MCF 10A (cell line): ENCODE data around the gene MICALL2. TPM values are rescaled to one million over a fixed set of nuclear protein-coding genes. Genes with fewer than 3 reads are reported as not detected.

ENCODE experiments used
- BruUV-seq: library from RNA; stranded (reverse); fragments of 400-500 nt; replicated peaks from 2 replicates; lab custom pipeline; 2021; lab: Mats Ljungman, UMichigan
- CTCF ChIA-PET: fragments of 300-600 bp; sonication (Branson Sonifier 250); formaldehyde crosslinking; extraction: SDS; loops from one replicate; lab custom pipeline; 2021; ENCODE audit warnings: antibody characterized with exemption, inconsistent platforms; lab: Yijun Ruan, JAX
- POLR2A ChIA-PET: fragments of 300-600, 350-650 bp; sonication (Branson Sonifier 250); formaldehyde crosslinking; extraction: SDS; loops from one replicate; lab custom pipeline; 2020; ENCODE audit warnings: antibody characterized with exemption, inconsistent platforms; lab: Yijun Ruan, JAX
- DNase-seq: peaks from one replicate; pipeline ENCODE4 v3.0.0-alpha.2; 2018; ENCODE audit not compliant: unreplicated experiment
- H3K27ac Mint-ChIP-seq: one replicate; pipeline ENCODE4 v1.8.0; 2022; ENCODE audit warnings: mild to moderate bottlenecking, low read depth, mixed read lengths; ENCODE audit not compliant: unreplicated experiment
- H3K27me3 Mint-ChIP-seq: one replicate; pipeline ENCODE4 v1.8.0; 2022; ENCODE audit warnings: mixed read lengths; ENCODE audit not compliant: insufficient read depth, unreplicated experiment
- H3K36me3 Mint-ChIP-seq: one replicate; pipeline ENCODE4 v1.8.0; 2022; ENCODE audit warnings: mild to moderate bottlenecking, moderate library complexity, mixed read lengths; ENCODE audit not compliant: insufficient read depth, unreplicated experiment
- H3K4me1 Mint-ChIP-seq: one replicate; pipeline ENCODE4 v1.8.0; 2022; ENCODE audit warnings: mixed read lengths; ENCODE audit not compliant: insufficient read depth, unreplicated experiment
- H3K4me3 Mint-ChIP-seq: one replicate; pipeline ENCODE4 v1.8.0; 2022; ENCODE audit warnings: mild to moderate bottlenecking, moderate library complexity, mixed read lengths; ENCODE audit not compliant: unreplicated experiment
- H3K9me3 Mint-ChIP-seq: one replicate; pipeline ENCODE4 v1.8.0; 2022; ENCODE audit warnings: mixed read lengths; ENCODE audit not compliant: unreplicated experiment
- CTCF ChIP-seq: fragments of 200-600 bp; IDR thresholded peaks from one replicate; pipeline ENCODE4 v1.8.0; 2022; ENCODE audit warnings: antibody characterized with exemption, mild to moderate bottlenecking; ENCODE audit not compliant: unreplicated experiment
- intact Hi-C: fragments of 100-400 bp; cut with micrococcal nuclease; formaldehyde crosslinking; loops from 2 replicates; pipeline ENCODE4 v1.14.1; 2022
- total RNA-seq: library from RNA; stranded (reverse); gene quantifications from 2 replicates; pipeline ENCODE4 v1.2.3, GENCODE V29; 2022

The MICALL2 gene
- total RNA-seq, 1 experiment from 2014 or later: 15.8 TPM

DNA sequence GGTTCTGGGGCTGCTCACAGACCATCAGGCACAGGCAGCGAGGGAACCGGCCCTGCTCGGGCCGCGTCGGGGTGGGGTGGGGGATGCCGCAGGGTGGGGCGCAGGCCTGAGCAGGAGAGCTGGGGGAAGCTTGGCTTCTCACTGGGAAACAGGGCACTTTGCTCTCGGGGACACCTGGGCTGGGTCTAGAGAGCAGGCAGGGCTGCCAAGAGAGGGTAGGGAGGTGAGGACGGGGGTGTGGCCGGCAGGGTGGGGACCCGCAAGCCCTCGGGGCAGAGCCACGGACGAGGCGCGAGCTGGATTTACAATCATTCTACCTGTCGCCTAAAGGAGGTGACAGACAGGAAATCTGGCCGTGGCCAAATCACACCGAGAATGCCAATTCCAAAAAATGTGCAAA, 33.9 kb upstream of the MICALL2 start:
- no peak overlapping the region for H3K27ac Mint-ChIP-seq
- TF ChIP-seq CTCF: no peak
- H3K9me3 Mint-ChIP-seq: no peaks in the 10 kb centered on the region
- BruUV-seq: no TSS peak
- POLR2A ChIA-PET: interaction anchor here (0.6 kb wide), 1 partner anchor 52 kb away, joined by 3 read pairs; no protein-coding TSS in a partner anchor
- no peaks in the 10 kb centered on the region for H3K27me3 Mint-ChIP-seq
- intact Hi-C loops: no loop called here
- no peak for DNase-seq
- peaks cover 47% of the 10 kb centered on the region for H3K36me3 Mint-ChIP-seq
- no peaks in the 10 kb centered on the region for H3K4me1 Mint-ChIP-seq
- H3K4me3 Mint-ChIP-seq: no peak overlapping the region
- CTCF ChIA-PET: no interaction called here

GRCh38 chr7:1492640-1493039, 33.4 kb upstream of the MICALL2 start:
- Mint-ChIP-seq H3K9me3 (no peaks in the 10 kb centered on the region), H3K4me1 (no peaks in the 10 kb centered on the region), H3K36me3 (peaks cover 47% of the 10 kb centered on the region), H3K27me3 (no peaks in the 10 kb centered on the region), H3K27ac (no peak overlapping the region), H3K4me3 (no peak overlapping the region)
- no peak for TF ChIP-seq CTCF
- no TSS peak for BruUV-seq
- DNase-seq: no peak
- ChIA-PET CTCF (no interaction called here), POLR2A (interaction anchor here (0.6 kb wide), 1 partner anchor 51 kb away, joined by 3 read pairs; no protein-coding TSS in a partner anchor)
- intact Hi-C loops: no loop called here

- intact Hi-C loops: no loop called here
- peaks cover 45% of the 10 kb centered on the region for H3K36me3 Mint-ChIP-seq
- H3K9me3 Mint-ChIP-seq: no peaks in the 10 kb centered on the region
- DNase-seq: no peak
- TF ChIP-seq CTCF: no peak
- no TSS peak for BruUV-seq
- no peaks in the 10 kb centered on the region for H3K27me3 Mint-ChIP-seq
- CTCF ChIA-PET: no interaction called here
- no peak overlapping the region for H3K4me3 Mint-ChIP-seq
- H3K4me1 Mint-ChIP-seq: no peaks in the 10 kb centered on the region
- H3K27ac Mint-ChIP-seq: no peak overlapping the region
- POLR2A ChIA-PET: interaction anchor here (0.6 kb wide), 1 partner anchor 51 kb away, joined by 3 read pairs; no protein-coding TSS in a partner anchor
Observed at GRCh38 chr7:1492221-1492620, 33.0 kb upstream of the MICALL2 start.

- DNase-seq: no peak
- no peaks in the 10 kb centered on the region for H3K9me3 Mint-ChIP-seq
- intact Hi-C loops: no loop called here
- H3K36me3 Mint-ChIP-seq: peaks cover 54% of the 10 kb centered on the region
- POLR2A ChIA-PET: interaction anchor here (1.4 kb wide), 1 partner anchor 36 kb away, joined by 3 read pairs; no protein-coding TSS in a partner anchor
- H3K27me3 Mint-ChIP-seq: no peaks in the 10 kb centered on the region
- BruUV-seq: no TSS peak
- H3K4me3 Mint-ChIP-seq: no peak overlapping the region
- CTCF ChIA-PET: interaction anchor here (0.5 to 1.2 kb wide), 3 partner anchors 38 to 59 kb away, joined by 3 read pairs; no protein-coding TSS in a partner anchor
- H3K4me1 Mint-ChIP-seq: no peaks in the 10 kb centered on the region
- H3K27ac Mint-ChIP-seq: no peak overlapping the region
- TF ChIP-seq CTCF: no peak
Observed at GRCh38 chr7:1490837-1491236, 31.6 kb upstream of the MICALL2 start.
